Endothelial cell of umbilical vein (primary cell): ENCODE measurements around the gene ATRNL1. TPM values are rescaled to one million over a fixed set of nuclear protein-coding genes. Genes with fewer than 3 reads are reported as not detected.

ENCODE experiments used
- BruUV-seq: library from RNA; stranded (reverse); fragments of 400-500 nt; replicated peaks from 2 replicates; lab custom pipeline; 2021; lab: Mats Ljungman, UMichigan
- CTCF ChIA-PET: fragments of 300-600, 350-600 bp; sonication (Branson Sonifier 250); formaldehyde crosslinking; loops from one replicate; lab custom pipeline; 2021; ENCODE audit warnings: antibody characterized with exemption, inconsistent platforms; lab: Charles Lee
- POLR2A ChIA-PET: fragments of 300-600, 350-600 bp; sonication (Branson Sonifier 250); formaldehyde crosslinking; loops from one replicate; lab custom pipeline; 2021; ENCODE audit warnings: antibody characterized with exemption, inconsistent platforms; lab: Charles Lee
- DNase-seq: peaks from one replicate; pipeline ENCODE4 v3.0.0-alpha.2; 2011; ENCODE audit warnings: low read depth, low spot score
- FAIRE-seq: peaks from 2 replicates; lab custom pipeline; 2011; peaks lifted over from hg19 to GRCh38; lab: Jason Lieb, UNC
- H2AFZ ChIP-seq: 2 replicates; pipeline ENCODE4 v1.6.0; 2012; ENCODE audit warnings: low read depth, low read length, control low read depth, inconsistent platforms
- H3K27ac ChIP-seq: 2 replicates; pipeline ENCODE4 v1.5.1; 2011; ENCODE audit warnings: low read depth, mild to moderate bottlenecking, control low read depth, low read length, moderate library complexity; ENCODE audit not compliant: insufficient read depth
- H3K27me3 ChIP-seq, 2 experiments: 2 replicates each; pipeline versions ENCODE4 v1.6.0 to v1.6.1; 2011; ENCODE audit warnings: low read length in 2 of 2, mixed read lengths in 1 of 2; ENCODE audit not compliant: control insufficient read depth in 2 of 2, insufficient read depth in 2 of 2
- H3K36me3 ChIP-seq, 2 experiments: 2 replicates in 1 of 2; 3 replicates in 1 of 2; pipeline ENCODE4 v1.5.1; 2011; ENCODE audit warnings: low read length in 2 of 2, mild to moderate bottlenecking in 1 of 2, moderate library complexity in 1 of 2; ENCODE audit not compliant: control insufficient read depth in 2 of 2, insufficient read depth in 2 of 2; ENCODE audit errors: extremely low read depth in 1 of 2
- H3K4me1 ChIP-seq: 3 replicates; pipeline ENCODE4 v1.5.1; 2011; ENCODE audit warnings: mild to moderate bottlenecking, low read length; ENCODE audit not compliant: control insufficient read depth, insufficient read depth; ENCODE audit errors: extremely low read depth
- H3K4me2 ChIP-seq: 2 replicates; pipeline ENCODE4 v1.6.1; 2011; ENCODE audit warnings: low read length, control low read depth, mixed read lengths; ENCODE audit not compliant: insufficient read depth
- H3K4me3 ChIP-seq, 3 experiments: fragments of 200-600 bp in 1 of 3; sonication (generic), shearing (Covaris generic) in 1 of 3; replicated peaks in 1 of 3; 2 replicates each; pipeline ENCODE4 v1.5.1; 2011 to 2016; ENCODE audit warnings: control low read depth in 3 of 3, low read length in 3 of 3, mild to moderate bottlenecking in 2 of 3, inconsistent platforms in 1 of 3, low read depth in 1 of 3, moderate library complexity in 1 of 3; ENCODE audit not compliant: insufficient read depth in 1 of 3
- H3K79me2 ChIP-seq: 2 replicates; pipeline ENCODE4 v1.6.0; 2012; ENCODE audit warnings: low read length, inconsistent platforms; ENCODE audit not compliant: control insufficient read depth, insufficient read depth
- H3K9ac ChIP-seq: replicated peaks from 2 replicates; pipeline ENCODE3; 2011; ENCODE audit warnings: low read length, control low read depth; ENCODE audit not compliant: insufficient read depth; ENCODE audit errors: extremely low read depth
- H3K9me1 ChIP-seq: replicated peaks from 3 replicates; pipeline ENCODE4 v1.6.0; 2011; ENCODE audit warnings: mild to moderate bottlenecking, low read length; ENCODE audit not compliant: control insufficient read depth, insufficient read depth; ENCODE audit errors: extremely low read depth
- H3K9me3 ChIP-seq: replicated peaks from 2 replicates; pipeline ENCODE4 v1.5.1; 2012; ENCODE audit warnings: low read length, inconsistent platforms; ENCODE audit not compliant: control insufficient read depth, insufficient read depth
- H4K20me1 ChIP-seq: replicated peaks from 2 replicates; pipeline ENCODE3; 2011; ENCODE audit warnings: mild to moderate bottlenecking, low read length; ENCODE audit not compliant: control insufficient read depth, insufficient read depth; ENCODE audit errors: extremely low read depth
- EZH2 ChIP-seq: IDR thresholded peaks from 2 replicates; pipeline ENCODE4 v1.6.1; 2012; ENCODE audit warnings: borderline replicate concordance, low read depth, mild to moderate bottlenecking, moderate library complexity, low read length, inconsistent platforms; ENCODE audit not compliant: severe bottlenecking
- FOS ChIP-seq: IDR thresholded peaks from 2 replicates; pipeline ENCODE4 v1.6.1; 2011; ENCODE audit warnings: mild to moderate bottlenecking, low read length, moderate library complexity, borderline replicate concordance; ENCODE audit not compliant: insufficient read depth
- GATA2 ChIP-seq: IDR thresholded peaks from 2 replicates; pipeline ENCODE4 v1.7.0; 2011; ENCODE audit warnings: low read depth, mild to moderate bottlenecking, moderate library complexity, mixed read lengths, low read length; ENCODE audit not compliant: insufficient read length, insufficient read depth
- JUN ChIP-seq: IDR thresholded peaks from 2 replicates; pipeline ENCODE4 v1.6.1; 2011; ENCODE audit warnings: borderline replicate concordance, low read depth; ENCODE audit not compliant: insufficient read length, insufficient read depth
- MYC ChIP-seq: IDR thresholded peaks from one replicate; pipeline ENCODE4 v1.6.1; 2011; ENCODE audit warnings: mild to moderate bottlenecking, low read depth, low read length
- POLR2A ChIP-seq: IDR thresholded peaks from 2 replicates; pipeline ENCODE4 v1.6.1; 2012; ENCODE audit warnings: low read depth, mild to moderate bottlenecking, control low read depth, low read length
- POLR2AphosphoS5 ChIP-seq: IDR thresholded peaks from 2 replicates; pipeline ENCODE4 v1.6.1; 2012; ENCODE audit warnings: low read depth, mild to moderate bottlenecking, control low read depth, low read length, moderate library complexity; ENCODE audit not compliant: insufficient read depth
- dilution Hi-C: fragments of 300-500 bp; cut with MboI; formaldehyde crosslinking; loops from one replicate; pipeline ENCODE4 v1.15.0; 2019; ENCODE audit warnings: low sequenced_read_pairs; ENCODE audit not compliant: extremely low pct_ligation_motif_present
- intact Hi-C: fragments of 100-400 bp; cut with micrococcal nuclease; formaldehyde crosslinking; loops from one replicate; pipeline ENCODE4 v1.10.0; 2022
- polyA plus RNA-seq, 4 experiments: library from polyadenylated mRNA; depleted of rRNA in 3 of 4; stranded (reverse) in 3 of 4; unstranded in 1 of 4; fragments of >200 nt; gene quantifications; 2 replicates each; pipeline versions ENCODE4 v1.2.1 to v1.2.3, GENCODE V29; 2011 to 2012; ENCODE audit warnings: missing spikeins in 1 of 4
- total RNA-seq: library from RNA; stranded (reverse); gene quantifications from 2 replicates; pipeline ENCODE4 v1.2.3, GENCODE V29; 2021
- TF ChIP-seq, protein P1 (sequence below), 2 donors: IDR thresholded peaks; 1 replicate in 1 of 2; 2 replicates in 1 of 2; pipeline ENCODE4 v1.5.1; 2011; ENCODE audit warnings: low read length in 2 of 2, mild to moderate bottlenecking in 2 of 2, moderate library complexity in 2 of 2, control low read depth in 1 of 2, inconsistent platforms in 1 of 2, low read depth in 1 of 2; ENCODE audit not compliant: insufficient read depth in 1 of 2; ENCODE audit errors: extremely low read depth in 1 of 2
- TF ChIP-seq, protein P2 (sequence below): IDR thresholded peaks from 2 replicates; pipeline ENCODE4 v1.6.1; 2011; ENCODE audit not compliant: insufficient read depth, insufficient read length

Gene ATRNL1
- total and polyA plus RNA-seq, 2 donors (not counting 3 experiments of a cell fraction or from before 2014, with no cell fraction given), result not detected

DNA sequence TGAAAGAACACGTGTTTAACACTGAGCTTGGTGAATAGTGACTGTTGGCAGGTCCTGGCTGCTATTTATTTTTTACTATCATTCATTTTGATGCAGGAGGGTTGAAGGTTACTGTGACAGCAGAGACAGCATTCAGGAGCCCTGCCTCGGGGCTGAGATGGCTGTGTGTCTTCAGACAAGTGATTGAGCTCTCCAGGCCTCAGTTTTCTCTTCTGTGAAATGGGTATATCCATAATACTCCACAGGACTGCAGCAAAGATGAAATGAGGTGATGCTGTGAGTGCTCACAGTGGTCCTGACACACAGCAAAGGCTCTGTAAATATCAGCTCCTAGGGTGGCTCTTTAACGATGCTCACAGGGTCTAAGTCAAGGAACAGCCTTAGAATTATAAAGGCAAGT lies 884.7 kb downstream of the ATRNL1 start:
- H3K36me3 ChIP-seq, result no peaks in the 10 kb centered on the region
- no peak for TF ChIP-seq EZH2
- TF ChIP-seq, protein P1, sequence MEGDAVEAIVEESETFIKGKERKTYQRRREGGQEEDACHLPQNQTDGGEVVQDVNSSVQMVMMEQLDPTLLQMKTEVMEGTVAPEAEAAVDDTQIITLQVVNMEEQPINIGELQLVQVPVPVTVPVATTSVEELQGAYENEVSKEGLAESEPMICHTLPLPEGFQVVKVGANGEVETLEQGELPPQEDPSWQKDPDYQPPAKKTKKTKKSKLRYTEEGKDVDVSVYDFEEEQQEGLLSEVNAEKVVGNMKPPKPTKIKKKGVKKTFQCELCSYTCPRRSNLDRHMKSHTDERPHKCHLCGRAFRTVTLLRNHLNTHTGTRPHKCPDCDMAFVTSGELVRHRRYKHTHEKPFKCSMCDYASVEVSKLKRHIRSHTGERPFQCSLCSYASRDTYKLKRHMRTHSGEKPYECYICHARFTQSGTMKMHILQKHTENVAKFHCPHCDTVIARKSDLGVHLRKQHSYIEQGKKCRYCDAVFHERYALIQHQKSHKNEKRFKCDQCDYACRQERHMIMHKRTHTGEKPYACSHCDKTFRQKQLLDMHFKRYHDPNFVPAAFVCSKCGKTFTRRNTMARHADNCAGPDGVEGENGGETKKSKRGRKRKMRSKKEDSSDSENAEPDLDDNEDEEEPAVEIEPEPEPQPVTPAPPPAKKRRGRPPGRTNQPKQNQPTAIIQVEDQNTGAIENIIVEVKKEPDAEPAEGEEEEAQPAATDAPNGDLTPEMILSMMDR (IDR thresholded peaks at IDR 0.05; ENCODE audit: extremely low read depth in 1 of 2, insufficient read depth in 1 of 2, low read depth in 1 of 2, low read length in 2 of 2), result no peak
- TF ChIP-seq GATA2, result no peak
- no peak for TF ChIP-seq POLR2AphosphoS5
- no peak for TF ChIP-seq POLR2A
- TF ChIP-seq, protein P2, sequence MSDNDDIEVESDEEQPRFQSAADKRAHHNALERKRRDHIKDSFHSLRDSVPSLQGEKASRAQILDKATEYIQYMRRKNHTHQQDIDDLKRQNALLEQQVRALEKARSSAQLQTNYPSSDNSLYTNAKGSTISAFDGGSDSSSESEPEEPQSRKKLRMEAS, result no peak
- no peak for TF ChIP-seq FOS
- no peak for TF ChIP-seq MYC
- no peak for TF ChIP-seq JUN
- intact Hi-C loops (no loop called here), dilution Hi-C loops (no loop called here)
- no peaks in the 10 kb centered on the region for H3K27me3 ChIP-seq
- H3K4me2 ChIP-seq, result no peak overlapping the region
- FAIRE-seq (no peak), DNase-seq (no peak)
- H3K4me3 ChIP-seq, result no peak overlapping the region
- H2AFZ ChIP-seq, result no peak overlapping the region
- POLR2A ChIA-PET, result no interaction called here
- no peak overlapping the region for H3K27ac ChIP-seq
- no peak overlapping the region for H3K9ac ChIP-seq
- no peaks in the 10 kb centered on the region for H3K4me1 ChIP-seq
- H4K20me1 ChIP-seq, result no peaks in the 10 kb centered on the region
- CTCF ChIA-PET, result no interaction called here
- H3K9me1 ChIP-seq, result no peaks in the 10 kb centered on the region
- no TSS peak for BruUV-seq
- no peaks in the 10 kb centered on the region for H3K79me2 ChIP-seq
- no peaks in the 10 kb centered on the region for H3K9me3 ChIP-seq
